WTC11 (cell line): ENCODE data around the gene AGXT. TPM values are rescaled to one million over a fixed set of nuclear protein-coding genes. Genes with fewer than 3 reads are reported as not detected.

Source experiments
- ATAC-seq: fragments of 200-7000 bp; cut with Tn5 transposase; 2 replicates; pipeline ENCODE4 v1.10.0; 2021; ENCODE audit warnings: mild to moderate bottlenecking, moderate library complexity
- CTCF ChIA-PET: fragments of 300-600 bp; sonication (Branson Sonifier 250); formaldehyde crosslinking; loops from one replicate; lab custom pipeline; 2021; ENCODE audit warnings: antibody characterized with exemption; lab: Charles Lee
- POLR2A ChIA-PET: fragments of 350-600 bp; sonication (Branson Sonifier 250); formaldehyde crosslinking; loops from one replicate; lab custom pipeline; 2021; ENCODE audit warnings: antibody characterized with exemption; lab: Charles Lee
- DNase-seq: peaks from one replicate; pipeline ENCODE4 v3.0.0; 2021; ENCODE audit warnings: low spot score
- H3K27ac Mint-ChIP-seq: 2 replicates; pipeline ENCODE4 v1.8.0; 2021; ENCODE audit warnings: mixed read lengths
- H3K27me3 Mint-ChIP-seq: 2 replicates; pipeline ENCODE4 v1.8.0; 2021; ENCODE audit warnings: low read depth, mild to moderate bottlenecking, moderate library complexity, mixed read lengths
- H3K36me3 Mint-ChIP-seq: 2 replicates; pipeline ENCODE4 v1.8.0; 2021; ENCODE audit warnings: mixed read lengths
- H3K4me1 Mint-ChIP-seq: 2 replicates; pipeline ENCODE4 v1.8.0; 2022; ENCODE audit warnings: mixed read lengths
- H3K4me3 Mint-ChIP-seq: 2 replicates; pipeline ENCODE4 v1.8.0; 2021; ENCODE audit warnings: mild to moderate bottlenecking, moderate library complexity, mixed read lengths
- H3K9me3 Mint-ChIP-seq: 2 replicates; pipeline ENCODE4 v1.8.0; 2021; ENCODE audit warnings: mixed read lengths
- ERG ChIP-seq: fragments of 250-450 bp; sonication (Bioruptor Pico); IDR thresholded peaks from 2 replicates; pipeline ENCODE4 v1.8.0; 2021; ENCODE audit warnings: mild to moderate bottlenecking
- GABPB1 ChIP-seq: sonication (generic); formaldehyde crosslinking; IDR thresholded peaks from 2 replicates; pipeline ENCODE4 v1.8.1; 2023; ENCODE audit warnings: mild to moderate bottlenecking, missing genetic modification reagents
- PRRX2 ChIP-seq: fragments of 250-450 bp; sonication (Bioruptor Pico); IDR thresholded peaks from 2 replicates; pipeline ENCODE4 v1.8.0; 2021; ENCODE audit warnings: mild to moderate bottlenecking
- ZBTB21 ChIP-seq: sonication (generic); formaldehyde crosslinking; IDR thresholded peaks from 2 replicates; pipeline ENCODE4 v1.8.1; 2023; ENCODE audit warnings: mild to moderate bottlenecking, missing genetic modification reagents, borderline replicate concordance
- ZNF281 ChIP-seq: sonication (generic); formaldehyde crosslinking; IDR thresholded peaks from 2 replicates; pipeline ENCODE4 v1.8.0; 2023; ENCODE audit warnings: mild to moderate bottlenecking, missing genetic modification reagents
- total RNA-seq: library from RNA; stranded (reverse); gene quantifications from 3 replicates; pipeline ENCODE4 v1.2.3, GENCODE V29; 2021
- TF ChIP-seq, protein P1 (sequence below): fragments of 200-600 bp; IDR thresholded peaks from 2 replicates; pipeline ENCODE4 v1.8.0; 2022; ENCODE audit warnings: antibody characterized with exemption
- TF ChIP-seq, protein P2 (sequence below): sonication (generic); formaldehyde crosslinking; IDR thresholded peaks from 2 replicates; pipeline ENCODE4 v1.8.0; 2023; ENCODE audit warnings: missing genetic modification reagents, mild to moderate bottlenecking, borderline replicate concordance
- TF ChIP-seq, protein P3 (sequence below): sonication (generic); formaldehyde crosslinking; conservative IDR thresholded peaks from 2 replicates; pipeline ENCODE4 v1.8.1; 2022; ENCODE audit warnings: mild to moderate bottlenecking, missing genetic modification reagents

The AGXT gene
- total RNA-seq, 1 experiment from 2014 or later: 0.24 TPM

GRCh38 chr2:240856151-240856980 lies 12.3 kb upstream of the AGXT start:
- H3K9me3 Mint-ChIP-seq: peaks cover 13% of the 10 kb centered on the region
- ChIA-PET POLR2A (no interaction called here), CTCF (interaction anchor here (1.1 to 2.5 kb wide), 2 partner anchors 41 to 58 kb away, joined by 3 to 12 read pairs; no protein-coding TSS in a partner anchor)

More at GRCh38 chr2:240856151-240856980, 12.3 kb upstream of the AGXT start:
- H3K27ac Mint-ChIP-seq: no peak overlapping the region
- peak; percentile 57; the same call in 1 of the 2 replicates for TF ChIP-seq ZBTB21
- TF ChIP-seq, protein P1, sequence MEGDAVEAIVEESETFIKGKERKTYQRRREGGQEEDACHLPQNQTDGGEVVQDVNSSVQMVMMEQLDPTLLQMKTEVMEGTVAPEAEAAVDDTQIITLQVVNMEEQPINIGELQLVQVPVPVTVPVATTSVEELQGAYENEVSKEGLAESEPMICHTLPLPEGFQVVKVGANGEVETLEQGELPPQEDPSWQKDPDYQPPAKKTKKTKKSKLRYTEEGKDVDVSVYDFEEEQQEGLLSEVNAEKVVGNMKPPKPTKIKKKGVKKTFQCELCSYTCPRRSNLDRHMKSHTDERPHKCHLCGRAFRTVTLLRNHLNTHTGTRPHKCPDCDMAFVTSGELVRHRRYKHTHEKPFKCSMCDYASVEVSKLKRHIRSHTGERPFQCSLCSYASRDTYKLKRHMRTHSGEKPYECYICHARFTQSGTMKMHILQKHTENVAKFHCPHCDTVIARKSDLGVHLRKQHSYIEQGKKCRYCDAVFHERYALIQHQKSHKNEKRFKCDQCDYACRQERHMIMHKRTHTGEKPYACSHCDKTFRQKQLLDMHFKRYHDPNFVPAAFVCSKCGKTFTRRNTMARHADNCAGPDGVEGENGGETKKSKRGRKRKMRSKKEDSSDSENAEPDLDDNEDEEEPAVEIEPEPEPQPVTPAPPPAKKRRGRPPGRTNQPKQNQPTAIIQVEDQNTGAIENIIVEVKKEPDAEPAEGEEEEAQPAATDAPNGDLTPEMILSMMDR: peak; percentile 20; the same call in 1 of the 2 replicates
- TF ChIP-seq, protein P2, sequence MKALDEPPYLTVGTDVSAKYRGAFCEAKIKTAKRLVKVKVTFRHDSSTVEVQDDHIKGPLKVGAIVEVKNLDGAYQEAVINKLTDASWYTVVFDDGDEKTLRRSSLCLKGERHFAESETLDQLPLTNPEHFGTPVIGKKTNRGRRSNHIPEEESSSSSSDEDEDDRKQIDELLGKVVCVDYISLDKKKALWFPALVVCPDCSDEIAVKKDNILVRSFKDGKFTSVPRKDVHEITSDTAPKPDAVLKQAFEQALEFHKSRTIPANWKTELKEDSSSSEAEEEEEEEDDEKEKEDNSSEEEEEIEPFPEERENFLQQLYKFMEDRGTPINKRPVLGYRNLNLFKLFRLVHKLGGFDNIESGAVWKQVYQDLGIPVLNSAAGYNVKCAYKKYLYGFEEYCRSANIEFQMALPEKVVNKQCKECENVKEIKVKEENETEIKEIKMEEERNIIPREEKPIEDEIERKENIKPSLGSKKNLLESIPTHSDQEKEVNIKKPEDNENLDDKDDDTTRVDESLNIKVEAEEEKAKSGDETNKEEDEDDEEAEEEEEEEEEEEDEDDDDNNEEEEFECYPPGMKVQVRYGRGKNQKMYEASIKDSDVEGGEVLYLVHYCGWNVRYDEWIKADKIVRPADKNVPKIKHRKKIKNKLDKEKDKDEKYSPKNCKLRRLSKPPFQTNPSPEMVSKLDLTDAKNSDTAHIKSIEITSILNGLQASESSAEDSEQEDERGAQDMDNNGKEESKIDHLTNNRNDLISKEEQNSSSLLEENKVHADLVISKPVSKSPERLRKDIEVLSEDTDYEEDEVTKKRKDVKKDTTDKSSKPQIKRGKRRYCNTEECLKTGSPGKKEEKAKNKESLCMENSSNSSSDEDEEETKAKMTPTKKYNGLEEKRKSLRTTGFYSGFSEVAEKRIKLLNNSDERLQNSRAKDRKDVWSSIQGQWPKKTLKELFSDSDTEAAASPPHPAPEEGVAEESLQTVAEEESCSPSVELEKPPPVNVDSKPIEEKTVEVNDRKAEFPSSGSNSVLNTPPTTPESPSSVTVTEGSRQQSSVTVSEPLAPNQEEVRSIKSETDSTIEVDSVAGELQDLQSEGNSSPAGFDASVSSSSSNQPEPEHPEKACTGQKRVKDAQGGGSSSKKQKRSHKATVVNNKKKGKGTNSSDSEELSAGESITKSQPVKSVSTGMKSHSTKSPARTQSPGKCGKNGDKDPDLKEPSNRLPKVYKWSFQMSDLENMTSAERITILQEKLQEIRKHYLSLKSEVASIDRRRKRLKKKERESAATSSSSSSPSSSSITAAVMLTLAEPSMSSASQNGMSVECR: no peak
- 0 out of 2 replicates have a peak, but pooled peaks have one; percentile 39 for TF ChIP-seq GABPB1 (CRISPR knock-in tag)
- TF ChIP-seq, protein P3, sequence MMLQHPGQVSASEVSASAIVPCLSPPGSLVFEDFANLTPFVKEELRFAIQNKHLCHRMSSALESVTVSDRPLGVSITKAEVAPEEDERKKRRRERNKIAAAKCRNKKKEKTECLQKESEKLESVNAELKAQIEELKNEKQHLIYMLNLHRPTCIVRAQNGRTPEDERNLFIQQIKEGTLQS: no peak
- no peak for TF ChIP-seq ERG (CRISPR knock-in tag)
- no peak for TF ChIP-seq PRRX2
- no peak for TF ChIP-seq ZNF281
- TF ChIP-seq, all 79 proteins: peak for 3
- no peaks in the 10 kb centered on the region; the same call in 1 of the 2 replicates for H3K27me3 Mint-ChIP-seq
- peak; percentile 74 for DNase-seq
- peak; percentile 94 for ATAC-seq
- H3K4me3 Mint-ChIP-seq: no peak overlapping the region
- H3K36me3 Mint-ChIP-seq: peaks cover 4% of the 10 kb centered on the region; the same call in 1 of the 2 replicates
- H3K4me1 Mint-ChIP-seq: no peaks in the 10 kb centered on the region
